Gastrocnemius medialis (tissue), 4 donors: ENCODE data around the gene EMC8. TPM values are rescaled to one million over a fixed set of nuclear protein-coding genes. Genes with fewer than 3 reads are reported as not detected.

Source experiments
- ATAC-seq, 2 donors: fragments of 150-250 bp; one replicate each; pipeline ENCODE4 v1.9.1; 2016
- DNase-seq, 2 donors: peaks; one replicate each; pipeline ENCODE4 v3.0.0-alpha.2; 2019
- H3K27ac ChIP-seq, 4 donors: fragments of 200-600 bp; sonication (generic); 1 replicate in 1 of 4; 2 replicates in 3 of 4; pipeline ENCODE4 v1.5.1; 2016 to 2018; ENCODE audit warnings: mild to moderate bottlenecking in 2 of 4, moderate library complexity in 1 of 4
- H3K27me3 ChIP-seq, 3 donors: fragments of 200-600 bp; sonication (generic) in 2 of 3; 1 replicate in 1 of 3; 2 replicates in 2 of 3; pipeline versions ENCODE4 v1.5.1 to v1.6.0; 2016 to 2019; ENCODE audit warnings: mild to moderate bottlenecking in 1 of 3, moderate library complexity in 1 of 3
- H3K36me3 ChIP-seq, 2 donors: fragments of 200-600 bp; sonication (generic) in 1 of 2; one replicate each; pipeline ENCODE4 v1.5.1; 2017 to 2018
- H3K4me1 ChIP-seq, 2 donors: fragments of 200-600 bp; sonication (generic) in 1 of 2; one replicate each; pipeline ENCODE4 v1.5.1; 2016 to 2017; ENCODE audit warnings: mild to moderate bottlenecking in 2 of 2
- H3K4me3 ChIP-seq, 4 donors: fragments of 200-600 bp; sonication (generic) in 3 of 4; 1 replicate in 1 of 4; 2 replicates in 3 of 4; pipeline ENCODE4 v1.5.1; 2016 to 2019; ENCODE audit warnings: mild to moderate bottlenecking in 2 of 4
- H3K9me3 ChIP-seq, 3 donors: fragments of 200-600 bp; sonication (generic) in 2 of 3; 1 replicate in 1 of 3; 2 replicates in 2 of 3; pipeline ENCODE4 v1.5.1; 2016 to 2019
- POLR2A ChIP-seq, 2 donors: fragments of 450-650 bp; IDR thresholded peaks; one replicate each; pipeline ENCODE4 v1.6.1; 2017; ENCODE audit warnings: antibody characterized with exemption in 2 of 2, mild to moderate bottlenecking in 2 of 2, moderate library complexity in 2 of 2
- in situ Hi-C, 4 donors: fragments of 200-750 bp; cut with MboI; loops; one replicate each; pipeline versions ENCODE4 v1.15.0 to v1.8.0; 2017; ENCODE audit warnings: low sequenced_read_pairs in 4 of 4
- intact Hi-C: fragments of 100-400 bp; cut with DNase I; formaldehyde crosslinking; loops from one replicate; pipeline ENCODE4 v1.15.1; 2023; ENCODE audit warnings: low total_unique reads
- total RNA-seq, 4 donors: library from RNA; depleted of rRNA; stranded (reverse); fragments of >200 nt; gene quantifications; one replicate each; pipeline versions ENCODE4 v1.1.0 to v1.2.3, GENCODE V29; 2016
- TF ChIP-seq, protein P1 (sequence below), 5 experiments: fragments of 450-650 bp in 3 of 5; fragments of 200-600 bp in 2 of 5; sonication (generic) in 2 of 5; IDR thresholded peaks in 4 of 5; conservative IDR thresholded peaks in 1 of 5; 1 replicate in 4 of 5; 2 replicates in 1 of 5; pipeline ENCODE4 v1.5.1; 2016 to 2019; ENCODE audit warnings: antibody characterized with exemption in 5 of 5, mild to moderate bottlenecking in 3 of 5, moderate library complexity in 3 of 5

EMC8 gene
- total RNA-seq, 4 donors from 2014 or later: 29.6 to 39.8 (median 36.4) TPM

DNA sequence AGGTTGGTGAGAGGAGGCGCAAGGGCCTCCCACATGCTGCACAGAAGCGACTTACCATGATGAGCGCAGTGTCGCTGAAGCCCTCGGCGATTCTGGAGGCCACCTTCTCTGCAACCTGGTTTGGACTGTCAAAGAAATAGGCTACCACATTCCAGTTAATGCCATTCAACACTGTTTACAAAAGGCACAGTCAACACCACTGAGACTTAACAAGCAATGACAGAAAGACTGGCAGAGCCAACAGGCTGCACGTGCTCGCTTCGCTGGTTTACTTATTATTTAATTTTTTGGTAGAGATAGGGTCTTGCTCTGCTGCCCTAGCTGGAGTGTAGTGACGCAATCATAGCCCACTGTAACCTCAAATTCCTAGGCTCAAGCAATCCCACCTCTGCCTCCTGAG, 18.2 kb downstream of the EMC8 start:
- TF ChIP-seq, protein P1, sequence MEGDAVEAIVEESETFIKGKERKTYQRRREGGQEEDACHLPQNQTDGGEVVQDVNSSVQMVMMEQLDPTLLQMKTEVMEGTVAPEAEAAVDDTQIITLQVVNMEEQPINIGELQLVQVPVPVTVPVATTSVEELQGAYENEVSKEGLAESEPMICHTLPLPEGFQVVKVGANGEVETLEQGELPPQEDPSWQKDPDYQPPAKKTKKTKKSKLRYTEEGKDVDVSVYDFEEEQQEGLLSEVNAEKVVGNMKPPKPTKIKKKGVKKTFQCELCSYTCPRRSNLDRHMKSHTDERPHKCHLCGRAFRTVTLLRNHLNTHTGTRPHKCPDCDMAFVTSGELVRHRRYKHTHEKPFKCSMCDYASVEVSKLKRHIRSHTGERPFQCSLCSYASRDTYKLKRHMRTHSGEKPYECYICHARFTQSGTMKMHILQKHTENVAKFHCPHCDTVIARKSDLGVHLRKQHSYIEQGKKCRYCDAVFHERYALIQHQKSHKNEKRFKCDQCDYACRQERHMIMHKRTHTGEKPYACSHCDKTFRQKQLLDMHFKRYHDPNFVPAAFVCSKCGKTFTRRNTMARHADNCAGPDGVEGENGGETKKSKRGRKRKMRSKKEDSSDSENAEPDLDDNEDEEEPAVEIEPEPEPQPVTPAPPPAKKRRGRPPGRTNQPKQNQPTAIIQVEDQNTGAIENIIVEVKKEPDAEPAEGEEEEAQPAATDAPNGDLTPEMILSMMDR (IDR thresholded peaks at IDR 0.05 in 4 of 5, conservative IDR thresholded peaks at IDR 0.05 in 1 of 5): no peak
- TF ChIP-seq POLR2A (IDR thresholded peaks at IDR 0.05): no peak
- DNase-seq (no peak), ATAC-seq (no peak)
- H3K27ac ChIP-seq: no peak overlapping the region
- H3K4me1 ChIP-seq: peaks cover 9 to 12% of the 10 kb centered on the region in 2 donors
- no peaks in the 10 kb centered on the region for H3K27me3 ChIP-seq
- intact Hi-C loops (no loop called here), in situ Hi-C loops (no loop called here)
- peaks cover 0 to 51% of the 10 kb centered on the region in 2 donors for H3K36me3 ChIP-seq
- H3K4me3 ChIP-seq: no peak overlapping the region
- no peaks in the 10 kb centered on the region for H3K9me3 ChIP-seq

DNA sequence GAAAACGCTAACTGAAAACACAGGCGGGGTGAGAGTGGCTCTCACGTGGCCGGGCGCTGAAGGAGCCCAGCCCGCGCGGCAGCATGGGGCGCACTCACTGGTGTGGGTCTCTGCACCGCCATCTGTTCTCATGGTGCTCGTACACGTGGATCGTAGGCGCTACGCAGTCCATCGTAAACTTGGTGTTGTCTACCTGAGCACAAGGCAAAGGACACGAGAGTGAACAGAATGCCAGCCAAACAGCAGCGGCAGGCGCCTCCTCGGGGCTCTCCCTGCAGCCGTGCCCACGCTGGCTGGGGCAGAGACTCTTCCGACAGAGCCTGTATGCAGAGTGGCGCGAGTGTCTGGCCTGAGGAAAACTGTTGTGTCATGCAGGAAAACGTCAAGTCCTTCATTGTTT, 19.1 kb downstream of the EMC8 start:
- no peaks in the 10 kb centered on the region for H3K27me3 ChIP-seq
- intact Hi-C loops: no loop called here
- ATAC-seq: no peak
- in situ Hi-C loops: no loop called here
- H3K36me3 ChIP-seq: peaks cover 0 to 55% of the 10 kb centered on the region in 2 donors
- no peak overlapping the region for H3K4me3 ChIP-seq
- DNase-seq: no peak
- no peak overlapping the region for H3K27ac ChIP-seq
- no peaks in the 10 kb centered on the region for H3K9me3 ChIP-seq
- TF ChIP-seq POLR2A (IDR thresholded peaks at IDR 0.05): no peak
- TF ChIP-seq, protein P1 (IDR thresholded peaks at IDR 0.05 in 4 of 5, conservative IDR thresholded peaks at IDR 0.05 in 1 of 5): no peak
- peaks cover 9 to 12% of the 10 kb centered on the region in 2 donors for H3K4me1 ChIP-seq

DNA sequence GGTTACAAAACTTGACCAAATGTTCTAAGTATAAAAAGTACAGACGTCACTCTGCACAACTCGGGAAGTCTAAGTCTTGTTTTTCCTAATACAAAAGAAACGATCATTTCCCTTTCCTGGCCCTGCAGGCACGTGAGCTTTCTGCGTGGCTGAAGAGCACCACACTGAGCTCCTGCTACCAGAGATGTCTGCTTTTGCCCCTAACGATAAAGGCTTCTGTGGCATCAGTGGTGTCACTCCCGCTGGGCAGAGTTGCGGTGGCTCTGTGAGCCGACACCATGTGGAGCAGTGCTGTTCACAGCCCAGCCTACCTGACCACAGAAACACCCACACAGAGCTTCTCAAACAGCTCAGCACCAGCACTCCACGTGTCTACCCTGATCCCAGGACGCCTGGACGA, 20.5 kb downstream of the EMC8 start:
- peak overlapping the region in 2 of 4 donors; percentile 25 to 57 for H3K27ac ChIP-seq
- no peak overlapping the region for H3K4me3 ChIP-seq
- H3K9me3 ChIP-seq: no peaks in the 10 kb centered on the region
- DNase-seq: no peak
- peaks cover 9 to 12% of the 10 kb centered on the region in 2 donors for H3K4me1 ChIP-seq
- TF ChIP-seq, protein P1 (IDR thresholded peaks at IDR 0.05 in 4 of 5, conservative IDR thresholded peaks at IDR 0.05 in 1 of 5): no peak
- TF ChIP-seq POLR2A (IDR thresholded peaks at IDR 0.05): no peak
- no peak for ATAC-seq
- in situ Hi-C loops (no loop called here), intact Hi-C loops (no loop called here)
- no peaks in the 10 kb centered on the region for H3K27me3 ChIP-seq
- H3K36me3 ChIP-seq: peaks cover 0 to 50% of the 10 kb centered on the region in 2 donors

DNA sequence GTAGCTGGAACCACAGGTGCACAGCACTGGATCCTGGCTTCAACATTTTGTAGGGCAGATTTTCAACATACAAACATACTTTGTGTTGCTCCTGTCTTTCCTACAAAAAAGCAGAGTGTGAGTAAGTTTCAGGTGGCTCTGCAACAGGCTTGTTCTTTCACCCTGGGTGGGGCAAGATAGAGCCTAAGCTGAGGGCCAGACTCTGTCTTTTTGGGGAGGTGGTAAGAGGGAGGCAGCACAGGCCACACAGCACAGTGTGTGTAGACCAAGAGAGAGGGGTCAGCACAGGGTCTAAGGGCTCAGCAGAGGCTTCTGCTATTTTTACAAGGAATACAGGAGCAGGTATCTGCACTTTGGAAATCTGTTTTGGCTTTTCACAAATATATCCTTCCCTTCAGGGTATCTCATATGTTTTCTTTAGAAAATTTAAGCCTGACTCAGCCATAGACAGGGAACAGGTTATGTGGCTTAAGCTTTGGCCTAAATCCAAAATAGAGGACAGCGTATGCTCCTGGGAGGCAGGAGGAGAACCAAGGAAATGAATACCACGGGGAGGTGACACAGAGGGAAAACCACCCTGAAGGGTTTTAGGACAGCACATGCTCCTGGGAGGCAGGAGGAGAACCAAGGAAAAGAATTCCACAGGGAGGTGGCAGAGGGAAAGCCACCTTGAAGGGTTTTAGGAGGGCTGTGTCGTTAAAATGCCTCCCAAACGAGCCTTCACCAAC, 21.6 kb downstream of the EMC8 start:
- intact Hi-C loops (no loop called here), in situ Hi-C loops (no loop called here)
- Histone ChIP-seq H3K27me3 (no peaks in the 10 kb centered on the region), H3K4me1 (peaks cover 8 to 11% of the 10 kb centered on the region in 2 donors), H3K9me3 (no peaks in the 10 kb centered on the region), H3K27ac (peak overlapping the region; percentile 2 to 57 (median 24)), H3K36me3 (peaks cover 0 to 50% of the 10 kb centered on the region in 2 donors), H3K4me3 (no peak overlapping the region)
- no peak for DNase-seq
- ATAC-seq: no peak
- no peak for TF ChIP-seq POLR2A (IDR thresholded peaks at IDR 0.05)
- TF ChIP-seq, protein P1 (IDR thresholded peaks at IDR 0.05 in 4 of 5, conservative IDR thresholded peaks at IDR 0.05 in 1 of 5): no peak
